H1 (cell line): ENCODE results near the gene MXD3. TPM values are rescaled to one million over a fixed set of nuclear protein-coding genes. Genes with fewer than 3 reads are reported as not detected.

Experiments
- CTCF ChIA-PET: fragments of 300-600 bp; sonication (Branson Sonifier 250); formaldehyde crosslinking; loops from one replicate; lab custom pipeline; 2021; ENCODE audit not compliant: partially characterized antibody; lab: Charles Lee
- POLR2A ChIA-PET: fragments of 300-600 bp; sonication (Branson Sonifier 250); formaldehyde crosslinking; loops from one replicate; lab custom pipeline; 2021; ENCODE audit warnings: inconsistent platforms; ENCODE audit not compliant: partially characterized antibody; lab: Charles Lee
- DNase-seq, 2 experiments: peaks; one replicate each; pipeline versions ENCODE4 v3.0.0 to v3.0.0-alpha.2; 2010 to 2022; ENCODE audit warnings: low spot score in 2 of 2, low read depth in 1 of 2, mixed read lengths in 1 of 2
- FAIRE-seq: peaks from 2 replicates; lab custom pipeline; 2011; peaks lifted over from hg19 to GRCh38; lab: Jason Lieb, UNC
- H2AFZ ChIP-seq: 2 replicates; pipeline ENCODE4 v1.8.1; 2012; ENCODE audit warnings: low read length, inconsistent platforms
- H2AK5ac ChIP-seq: 2 replicates; pipeline ENCODE4 v1.6.1; 2013; ENCODE audit warnings: low read depth, low read length
- H2BK120ac ChIP-seq: replicated peaks from 2 replicates; pipeline ENCODE3; 2013; ENCODE audit warnings: low read depth, low read length, inconsistent platforms
- H2BK12ac ChIP-seq: 2 replicates; pipeline ENCODE4 v1.6.1; 2013; ENCODE audit warnings: low read depth, low read length
- H2BK15ac ChIP-seq: 2 replicates; pipeline ENCODE4 v1.6.1; 2013; ENCODE audit warnings: low read length
- H2BK20ac ChIP-seq: 2 replicates; pipeline ENCODE4 v1.6.1; 2013; ENCODE audit warnings: low read length
- H2BK5ac ChIP-seq: 2 replicates; pipeline ENCODE4 v1.6.1; 2013; ENCODE audit warnings: low read depth, low read length
- H3K14ac ChIP-seq: 2 replicates; pipeline ENCODE4 v1.6.1; 2013; ENCODE audit warnings: inconsistent platforms; ENCODE audit not compliant: insufficient read length
- H3K18ac ChIP-seq: 2 replicates; pipeline ENCODE4 v1.6.1; 2013; ENCODE audit warnings: low read length; ENCODE audit errors: extremely low read depth
- H3K23ac ChIP-seq: 2 replicates; pipeline ENCODE4 v1.6.1; 2013; ENCODE audit warnings: inconsistent platforms; ENCODE audit not compliant: insufficient read length
- H3K23me2 ChIP-seq: 2 replicates; pipeline ENCODE4 v1.6.1; 2013; ENCODE audit warnings: low read depth, low read length
- H3K27ac ChIP-seq: 2 replicates; pipeline ENCODE4 v1.6.1; 2011; ENCODE audit warnings: low read depth, low read length, inconsistent platforms
- H3K27me3 ChIP-seq, 4 experiments: replicated peaks in 1 of 4; 1 replicate in 1 of 4; 2 replicates in 3 of 4; pipeline versions ENCODE4 v1.6.1 to v1.8.1; 2011 to 2013; ENCODE audit warnings: low read length in 3 of 4, mild to moderate bottlenecking in 3 of 4, inconsistent platforms in 2 of 4, mixed read lengths in 2 of 4, moderate library complexity in 1 of 4; ENCODE audit not compliant: control insufficient read depth in 3 of 4, insufficient read depth in 3 of 4; ENCODE audit errors: extremely low read depth in 1 of 4
- H3K36me3 ChIP-seq, 4 experiments: 2 replicates each; pipeline versions ENCODE4 v1.6.1 to v1.8.1; 2011 to 2013; ENCODE audit warnings: mild to moderate bottlenecking in 4 of 4, low read length in 3 of 4, moderate library complexity in 2 of 4, control low read depth in 1 of 4, inconsistent platforms in 1 of 4; ENCODE audit not compliant: insufficient read depth in 4 of 4, control insufficient read depth in 2 of 4
- H3K4ac ChIP-seq: replicated peaks from 2 replicates; pipeline ENCODE3; 2013; ENCODE audit warnings: low read length, low read depth, mixed read lengths, inconsistent platforms; ENCODE audit not compliant: insufficient read length
- H3K4me1 ChIP-seq, 4 experiments: replicated peaks in 1 of 4; 1 replicate in 1 of 4; 2 replicates in 3 of 4; pipeline versions ENCODE4 v1.6.1 to v1.8.1; 2011 to 2013; ENCODE audit warnings: low read length in 3 of 4, inconsistent platforms in 2 of 4, mixed read lengths in 1 of 4; ENCODE audit not compliant: insufficient read depth in 4 of 4, control insufficient read depth in 3 of 4
- H3K4me2 ChIP-seq, 2 experiments: 2 replicates each; pipeline versions ENCODE4 v1.6.1 to v1.8.1; 2011 to 2013; ENCODE audit warnings: low read depth in 2 of 2, low read length in 2 of 2, control low read depth in 1 of 2, inconsistent platforms in 1 of 2, mild to moderate bottlenecking in 1 of 2; ENCODE audit not compliant: insufficient read depth in 1 of 2
- H3K4me3 ChIP-seq, 4 experiments: fragments of 200-600, 300-600 bp in 1 of 4; sonication (generic), shearing (Covaris generic), sonication (Bioruptor Twin) in 1 of 4; 2 replicates each; pipeline versions ENCODE4 v1.5.1 to v1.8.1; 2011 to 2016; ENCODE audit warnings: low read length in 4 of 4, low read depth in 3 of 4, control low read depth in 2 of 4, inconsistent platforms in 2 of 4, mild to moderate bottlenecking in 2 of 4, mixed read lengths in 1 of 4, moderate library complexity in 1 of 4; ENCODE audit not compliant: insufficient read depth in 2 of 4; ENCODE audit errors: extremely low read depth in 1 of 4
- H3K56ac ChIP-seq: replicated peaks from 2 replicates; pipeline ENCODE3; 2013; ENCODE audit warnings: low read depth, mild to moderate bottlenecking, mixed read lengths, low read length, inconsistent platforms; ENCODE audit not compliant: insufficient read length
- H3K79me1 ChIP-seq: 2 replicates; pipeline ENCODE4 v1.6.1; 2013; ENCODE audit warnings: low read depth, low read length, control low read depth
- H3K79me2 ChIP-seq, 2 experiments: 2 replicates each; pipeline versions ENCODE4 v1.6.1 to v1.8.1; 2012 to 2013; ENCODE audit warnings: low read length in 2 of 2, mild to moderate bottlenecking in 2 of 2, inconsistent platforms in 1 of 2; ENCODE audit not compliant: insufficient read depth in 2 of 2, control insufficient read depth in 1 of 2
- H3K9ac ChIP-seq, 4 experiments: replicated peaks in 1 of 4; 1 replicate in 1 of 4; 2 replicates in 3 of 4; pipeline versions ENCODE4 v1.6.1 to v1.8.1; 2011 to 2013; ENCODE audit warnings: low read depth in 3 of 4, low read length in 3 of 4, control low read depth in 2 of 4, mild to moderate bottlenecking in 2 of 4, moderate library complexity in 2 of 4, inconsistent platforms in 1 of 4; ENCODE audit errors: extremely low read depth in 1 of 4
- H3K9me3 ChIP-seq, 2 experiments: 2 replicates each; pipeline versions ENCODE4 v1.6.1 to v1.8.1; 2012 to 2013; ENCODE audit warnings: mild to moderate bottlenecking in 2 of 2, moderate library complexity in 2 of 2, control low read depth in 1 of 2, inconsistent platforms in 1 of 2, low read depth in 1 of 2, low read length in 1 of 2, mixed read lengths in 1 of 2; ENCODE audit not compliant: insufficient read depth in 2 of 2
- H4K20me1 ChIP-seq, 2 experiments: replicated peaks in 1 of 2; 2 replicates each; pipeline versions ENCODE3 to v1.8.1; 2011 to 2013; ENCODE audit warnings: inconsistent platforms in 2 of 2, low read length in 2 of 2, mild to moderate bottlenecking in 1 of 2; ENCODE audit not compliant: insufficient read depth in 2 of 2, control insufficient read depth in 1 of 2
- H4K5ac ChIP-seq: 2 replicates; pipeline ENCODE4 v1.6.1; 2013; ENCODE audit warnings: low read length, low read depth, mixed read lengths, inconsistent platforms; ENCODE audit not compliant: insufficient read length
- H4K8ac ChIP-seq: 2 replicates; pipeline ENCODE4 v1.8.0; 2013; ENCODE audit warnings: mild to moderate bottlenecking, moderate library complexity, low read length, inconsistent platforms; ENCODE audit not compliant: insufficient read depth; ENCODE audit errors: extremely low read depth
- H4K91ac ChIP-seq: replicated peaks from 2 replicates; pipeline ENCODE3; 2013; ENCODE audit warnings: low read length, mixed read lengths, inconsistent platforms; ENCODE audit not compliant: insufficient read length
- BRCA1 ChIP-seq: IDR thresholded peaks from 2 replicates; pipeline ENCODE4 v1.6.1; 2012; ENCODE audit warnings: low read depth, low read length, improper control_type of control experiment
- TAF1 ChIP-seq: IDR thresholded peaks from 2 replicates; pipeline ENCODE4 v1.6.1; 2011; ENCODE audit warnings: mild to moderate bottlenecking, low read depth, low read length
- WGBS, 2 experiments: shearing (Covaris generic) in 1 of 2; methylation state at CpG; one replicate each; pipeline versions ENCODE4 v1.1.6 to v1.1.7; 2013 to 2015; ENCODE audit warnings: low lambda C conversion rate in 2 of 2, mixed read lengths in 2 of 2, inconsistent platforms in 1 of 2, low coverage in 1 of 2, missing lambda C conversion rate in 1 of 2; ENCODE audit not compliant: insufficient replicate concordance in 2 of 2, insufficient coverage in 1 of 2, insufficient read length in 1 of 2; ENCODE audit errors: extremely low coverage in 1 of 2, missing lambda C conversion rate in 1 of 2; 5-methylcytosine and 5-hydroxymethylcytosine counted together
- polyA plus RNA-seq, 7 experiments: library from polyadenylated mRNA; depleted of rRNA in 3 of 7; stranded (reverse) in 5 of 7; unstranded in 2 of 7; fragments of >200 nt in 5 of 7; fragments of 200-250 nt in 2 of 7; gene quantifications; 1 replicate in 5 of 7; 2 replicates in 1 of 7; 4 replicates in 1 of 7; pipeline versions ENCODE4 v1.2.1 to v1.2.3, GENCODE V29; 2011 to 2013; ENCODE audit warnings: missing spikeins in 2 of 7, mixed read lengths in 2 of 7
- total RNA-seq: library from RNA; stranded (reverse); fragmentation: NEBNext Ultra II Directional; extraction: Animal tissue kit (Norgen Biotek cat#: 25700); gene quantifications from 2 replicates; pipeline ENCODE4 v1.2.1, GENCODE V29; 2021

MXD3 gene
- total and polyA plus RNA-seq, 2 of the 8 experiments (the other 6 are each of a cell fraction or from before 2014, with no cell fraction given): 6.5 to 7.7 TPM

DNA sequence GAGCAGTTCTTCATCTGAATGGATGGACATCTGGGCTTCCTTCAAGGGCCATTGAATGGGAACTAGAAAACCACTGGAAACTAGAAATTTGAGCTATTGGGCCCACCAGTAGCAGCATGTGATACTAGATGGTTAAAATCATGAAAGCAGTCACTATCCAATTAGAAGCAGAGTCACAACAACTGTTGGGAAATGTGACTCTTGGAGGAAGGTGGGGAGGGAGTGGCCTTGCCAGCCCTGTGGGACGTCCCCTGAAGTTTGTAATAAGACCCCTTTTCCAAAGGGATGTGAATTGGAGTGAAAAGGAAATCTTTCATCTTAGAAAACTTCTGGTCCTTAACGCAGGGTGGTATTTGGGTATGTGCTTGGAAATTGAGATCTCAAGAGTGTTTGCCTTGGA lies 13.8 kb downstream of the MXD3 start:
- no peak overlapping the region for H2AFZ ChIP-seq
- no peak overlapping the region for H2BK12ac ChIP-seq
- H2BK5ac ChIP-seq: no peak overlapping the region
- H4K91ac ChIP-seq: no peak overlapping the region
- 88% methylated on average over 2 of the region's 2 CpGs; no CpG with 5 or more reads in 1 of the 2 experiments for WGBS, 2 experiments
- H3K4ac ChIP-seq: no peak overlapping the region
- H2BK120ac ChIP-seq: no peak overlapping the region
- H3K79me1 ChIP-seq: peaks cover 5% of the 10 kb centered on the region; the same call in 1 of the 2 replicates
- no peaks in the 10 kb centered on the region for H3K27me3 ChIP-seq
- H3K27ac ChIP-seq: no peak overlapping the region
- no peaks in the 10 kb centered on the region; a peak in 1 of 4 replicates for H3K79me2 ChIP-seq
- no peak overlapping the region for H4K5ac ChIP-seq
- peaks cover 0 to 14% (median 4%) of the 10 kb centered on the region in 4 experiments; a peak in 6 of 7 replicates for H3K4me1 ChIP-seq
- no peaks in the 10 kb centered on the region for H3K9me3 ChIP-seq
- FAIRE-seq (no peak), DNase-seq (no peak)
- H3K4me3 ChIP-seq: no peak overlapping the region; a peak in 1 of 8 replicates
- CTCF ChIA-PET: interaction anchor here (1.3 to 6.5 kb wide), 4 partner anchors 12 to 226 kb away, joined by 3 to 37 read pairs (median 7); no protein-coding TSS in a partner anchor
- H3K14ac ChIP-seq: no peak overlapping the region
- H2BK20ac ChIP-seq: no peak overlapping the region
- H3K36me3 ChIP-seq: peaks cover 22 to 46% (median 31%) of the 10 kb centered on the region in 4 experiments
- H3K23ac ChIP-seq: no peak overlapping the region
- H2AK5ac ChIP-seq: no peak overlapping the region
- H3K18ac ChIP-seq: no peak overlapping the region
- H3K4me2 ChIP-seq: no peak overlapping the region
- peaks cover 3% of the 10 kb centered on the region; the same call in 1 of the 2 replicates for H3K23me2 ChIP-seq
- H4K8ac ChIP-seq: no peak overlapping the region
- TF ChIP-seq BRCA1 (no peak), TAF1 (no peak)
- POLR2A ChIA-PET: interaction anchor here (1.1 to 12.1 kb wide), 6 partner anchors 11 to 180 kb away, joined by 3 to 111 read pairs (median 3); partner anchors contain the start of gene NSD1
- H3K56ac ChIP-seq: no peak overlapping the region
- H4K20me1 ChIP-seq: peaks cover 10 to 23% of the 10 kb centered on the region in 2 experiments
- no peak overlapping the region for H3K9ac ChIP-seq
- no peak overlapping the region for H2BK15ac ChIP-seq
